Central memory CD8-positive, alpha-beta T cell (primary cell): ENCODE data around the gene THRA.
A peak's percentile ranks its signal among the peaks of the same experiment; 100 is the strongest.

Source experiments
- ATAC-seq: fragments of 150-1000 bp; cut with Tn5 transposase; replicated peaks from 2 replicates; pipeline ENCODE4 v1.10.0; 2022; ENCODE audit warnings: mild to moderate bottlenecking, moderate FRiP score, moderate number of reproducible peaks; ENCODE audit not compliant: poor library complexity, severe bottlenecking; ENCODE audit errors: extremely low read depth
- DNase-seq, 2 donors: peaks; one replicate each; pipeline ENCODE4 v3.0.0; 2021; ENCODE audit warnings: low spot score in 2 of 2
- H3K27ac Mint-ChIP-seq: one replicate; pipeline ENCODE4 v1.8.0; 2022; ENCODE audit warnings: low read depth, mild to moderate bottlenecking, moderate library complexity, mixed read lengths
- H3K27me3 Mint-ChIP-seq: one replicate; pipeline ENCODE4 v1.8.0; 2022; ENCODE audit warnings: mixed read lengths
- H3K36me3 Mint-ChIP-seq: one replicate; pipeline ENCODE4 v1.8.0; 2022; ENCODE audit warnings: mild to moderate bottlenecking, moderate library complexity, mixed read lengths; ENCODE audit not compliant: insufficient read depth
- H3K4me1 Mint-ChIP-seq: one replicate; pipeline ENCODE4 v1.8.0; 2022; ENCODE audit warnings: mixed read lengths
- H3K4me3 Mint-ChIP-seq: one replicate; pipeline ENCODE4 v1.8.0; 2022; ENCODE audit warnings: mild to moderate bottlenecking, moderate library complexity, mixed read lengths
- H3K9me3 Mint-ChIP-seq: one replicate; pipeline ENCODE4 v1.8.0; 2022; ENCODE audit warnings: mixed read lengths

The THRA gene

GRCh38 chr17:40103688-40104087, 40.9 kb downstream of the THRA start:
- DNase-seq (no peak), ATAC-seq (no peak)
- H3K4me1 Mint-ChIP-seq: peaks cover 89% of the 10 kb centered on the region
- H3K9me3 Mint-ChIP-seq: no peaks in the 10 kb centered on the region
- no peaks in the 10 kb centered on the region for H3K27me3 Mint-ChIP-seq
- H3K4me3 Mint-ChIP-seq: peak overlapping the region; percentile 13
- peaks cover 22% of the 10 kb centered on the region for H3K36me3 Mint-ChIP-seq
- H3K27ac Mint-ChIP-seq: peak overlapping the region; percentile 41

DNA sequence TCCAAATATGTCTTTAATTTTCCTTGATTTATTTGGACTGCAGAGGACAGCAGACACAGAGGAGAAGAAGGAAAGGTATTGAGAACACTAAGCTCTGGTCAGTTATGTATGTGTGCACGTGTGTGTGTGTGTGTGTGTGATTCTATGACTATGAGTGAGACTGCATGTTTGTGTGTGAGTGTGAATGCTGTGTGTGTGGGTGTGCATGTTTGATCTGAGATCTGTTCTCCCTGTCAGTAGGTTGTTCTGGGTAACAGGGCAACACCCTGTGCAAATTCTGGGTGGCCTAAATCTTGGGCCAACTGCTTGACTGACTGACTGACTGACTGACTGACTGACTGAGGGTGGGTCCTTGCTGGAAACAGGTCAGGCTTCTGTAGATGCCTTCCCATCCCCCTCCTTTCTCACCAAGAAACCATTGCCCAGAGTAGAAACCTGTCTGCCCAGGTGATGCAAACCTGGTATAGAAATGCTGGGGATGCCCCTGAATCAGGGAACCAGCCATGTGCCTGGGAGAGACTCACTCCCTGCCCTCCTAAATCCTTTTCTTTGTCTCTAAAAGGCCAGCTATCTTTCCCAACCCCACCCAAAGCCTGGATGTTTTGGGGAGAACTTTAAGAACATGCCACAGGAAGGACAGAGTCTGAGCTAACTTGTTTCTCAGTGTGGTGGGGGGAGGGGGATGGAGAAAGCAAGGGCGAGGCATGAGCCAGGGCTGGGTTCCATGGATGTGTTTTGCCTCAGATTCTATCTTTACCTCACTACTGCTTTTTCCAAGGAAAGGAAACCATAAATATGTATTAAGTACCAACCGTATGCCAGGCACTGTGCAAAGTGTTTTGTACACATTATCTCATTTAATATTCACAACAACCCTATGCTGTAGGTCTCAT, 42.1 kb downstream of the THRA start:
- no peak for ATAC-seq
- Mint-ChIP-seq H3K27ac (no peak overlapping the region), H3K4me3 (no peak overlapping the region), H3K27me3 (no peaks in the 10 kb centered on the region), H3K4me1 (peaks cover 82% of the 10 kb centered on the region), H3K9me3 (no peaks in the 10 kb centered on the region), H3K36me3 (peaks cover 14% of the 10 kb centered on the region)
- DNase-seq: no peak

- H3K27ac Mint-ChIP-seq: peak overlapping the region; percentile 97
- H3K27me3 Mint-ChIP-seq: no peaks in the 10 kb centered on the region
- no peaks in the 10 kb centered on the region for H3K9me3 Mint-ChIP-seq
- DNase-seq (no peak), ATAC-seq (no peak)
- peaks cover 8% of the 10 kb centered on the region for H3K36me3 Mint-ChIP-seq
- peak overlapping the region; percentile 5 for H3K4me3 Mint-ChIP-seq
- H3K4me1 Mint-ChIP-seq: peaks cover 82% of the 10 kb centered on the region
Observed at GRCh38 chr17:40105861-40106759, 43.3 kb downstream of the THRA start.

GRCh38 chr17:40106760-40107521, 44.2 kb downstream of the THRA start:
- no peaks in the 10 kb centered on the region for H3K27me3 Mint-ChIP-seq
- no peak for ATAC-seq

DNA sequence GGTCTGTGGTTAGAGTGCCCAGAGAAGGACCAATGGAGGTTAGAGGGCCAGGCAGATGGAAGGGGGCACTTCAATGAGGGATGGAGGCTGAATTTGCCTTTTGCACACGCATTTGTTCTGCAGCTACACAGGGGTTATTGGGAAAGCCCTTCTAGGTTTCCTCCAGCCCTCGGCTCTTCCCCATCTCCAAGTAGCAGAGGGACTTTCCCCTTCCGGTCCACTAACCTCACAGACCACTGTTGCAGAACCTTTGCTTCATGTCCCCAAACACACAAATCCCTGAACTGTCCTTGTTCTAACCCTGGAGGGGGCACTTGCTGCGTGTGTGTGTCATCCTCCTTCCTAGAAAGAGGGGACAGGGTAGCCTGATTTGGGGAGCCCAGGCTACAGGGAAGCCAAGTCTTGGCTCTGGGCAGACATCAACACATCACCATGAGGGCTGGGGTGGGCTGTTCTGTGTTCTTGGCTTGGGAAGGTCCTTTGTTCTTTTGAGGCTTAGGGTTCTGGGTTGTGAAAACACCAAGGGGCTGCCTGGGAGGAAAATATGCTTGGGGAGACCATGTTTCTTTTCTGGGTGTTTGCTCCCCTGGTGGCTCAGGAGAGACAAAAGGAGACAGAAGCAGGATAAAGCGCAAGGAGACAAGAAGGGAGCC, 44.9 kb downstream of the THRA start:
- H3K27me3 Mint-ChIP-seq: no peaks in the 10 kb centered on the region
- H3K4me1 Mint-ChIP-seq: peaks cover 92% of the 10 kb centered on the region
- ATAC-seq (peak; percentile 2), DNase-seq (no peak)
- H3K4me3 Mint-ChIP-seq: peak overlapping the region; percentile 62
- no peaks in the 10 kb centered on the region for H3K9me3 Mint-ChIP-seq
- peak overlapping the region; percentile 97 for H3K27ac Mint-ChIP-seq
- peaks cover 8% of the 10 kb centered on the region for H3K36me3 Mint-ChIP-seq

More at GRCh38 chr17:40106760-40107521, 44.2 kb downstream of the THRA start:
- Mint-ChIP-seq H3K27ac (peak overlapping the region; percentile 97), H3K9me3 (no peaks in the 10 kb centered on the region), H3K4me1 (peaks cover 86% of the 10 kb centered on the region), H3K36me3 (peaks cover 8% of the 10 kb centered on the region), H3K4me3 (peak overlapping the region; percentile 62)
- DNase-seq: no peak

DNA sequence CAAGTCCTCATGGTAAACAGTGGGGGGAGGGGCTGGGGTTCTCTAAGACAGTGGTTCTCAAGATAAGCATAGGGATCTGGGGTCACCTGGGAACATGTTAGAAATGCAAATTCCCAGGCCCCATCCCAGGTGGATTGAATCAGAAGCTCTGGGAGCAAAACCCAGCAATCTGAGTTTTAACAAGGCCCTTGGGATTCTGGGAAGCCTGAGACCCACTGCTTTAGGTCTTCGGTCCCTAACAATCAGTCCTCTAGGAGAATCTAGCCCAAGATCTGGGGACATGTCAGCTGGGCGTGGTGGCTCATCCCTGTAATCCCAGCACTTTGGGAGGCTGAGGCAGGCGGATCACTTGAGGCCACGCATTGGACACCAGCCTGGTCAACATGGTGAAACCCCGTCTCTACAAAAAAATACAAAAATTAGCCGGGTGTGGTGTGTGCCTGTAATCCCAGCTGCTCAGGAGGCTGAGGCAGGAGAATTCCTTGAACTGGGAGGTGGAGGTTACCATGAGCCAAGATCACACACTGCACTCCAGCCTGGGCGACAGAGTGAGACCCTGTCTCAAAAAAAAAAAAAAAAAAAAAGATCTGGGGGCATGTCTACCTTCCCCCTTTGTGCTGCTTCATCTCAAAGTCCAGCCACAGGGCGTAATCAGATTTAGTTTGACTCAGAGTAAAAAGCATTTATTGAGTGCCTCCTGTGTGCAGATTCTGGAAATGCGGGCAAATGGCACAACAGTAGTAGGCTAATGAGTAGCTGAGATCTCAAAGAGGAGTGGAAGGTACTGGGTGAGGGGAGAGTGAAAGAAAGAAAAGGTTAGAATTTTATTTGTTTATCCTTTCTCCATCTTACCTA, 46.4 kb downstream of the THRA start:
- Mint-ChIP-seq H3K4me3 (peak overlapping the region; percentile 26), H3K27ac (peak overlapping the region; percentile 97), H3K4me1 (peaks cover 85% of the 10 kb centered on the region), H3K9me3 (no peaks in the 10 kb centered on the region), H3K36me3 (peaks cover 9% of the 10 kb centered on the region), H3K27me3 (no peaks in the 10 kb centered on the region)
- DNase-seq (no peak), ATAC-seq (no peak)

GRCh38 chr17:40110026-40110845, 47.5 kb downstream of the THRA start:
- ATAC-seq (no peak), DNase-seq (no peak)
- peaks cover 75% of the 10 kb centered on the region for H3K4me1 Mint-ChIP-seq
- H3K27me3 Mint-ChIP-seq: no peaks in the 10 kb centered on the region
- H3K27ac Mint-ChIP-seq: peak overlapping the region; percentile 32
- H3K36me3 Mint-ChIP-seq: peaks cover 9% of the 10 kb centered on the region
- H3K4me3 Mint-ChIP-seq: peak overlapping the region; percentile 58
- H3K9me3 Mint-ChIP-seq: no peaks in the 10 kb centered on the region

GRCh38 chr17:40111221-40112128, 48.7 kb downstream of the THRA start:
- no peak for ATAC-seq
- peaks cover 62% of the 10 kb centered on the region for H3K4me1 Mint-ChIP-seq
- no peaks in the 10 kb centered on the region for H3K9me3 Mint-ChIP-seq
- H3K27ac Mint-ChIP-seq: peak overlapping the region; percentile 79
- no peaks in the 10 kb centered on the region for H3K27me3 Mint-ChIP-seq
- peak overlapping the region; percentile 58 for H3K4me3 Mint-ChIP-seq
- peaks cover 9% of the 10 kb centered on the region for H3K36me3 Mint-ChIP-seq
- DNase-seq: peak; percentile 44 to 52

DNA sequence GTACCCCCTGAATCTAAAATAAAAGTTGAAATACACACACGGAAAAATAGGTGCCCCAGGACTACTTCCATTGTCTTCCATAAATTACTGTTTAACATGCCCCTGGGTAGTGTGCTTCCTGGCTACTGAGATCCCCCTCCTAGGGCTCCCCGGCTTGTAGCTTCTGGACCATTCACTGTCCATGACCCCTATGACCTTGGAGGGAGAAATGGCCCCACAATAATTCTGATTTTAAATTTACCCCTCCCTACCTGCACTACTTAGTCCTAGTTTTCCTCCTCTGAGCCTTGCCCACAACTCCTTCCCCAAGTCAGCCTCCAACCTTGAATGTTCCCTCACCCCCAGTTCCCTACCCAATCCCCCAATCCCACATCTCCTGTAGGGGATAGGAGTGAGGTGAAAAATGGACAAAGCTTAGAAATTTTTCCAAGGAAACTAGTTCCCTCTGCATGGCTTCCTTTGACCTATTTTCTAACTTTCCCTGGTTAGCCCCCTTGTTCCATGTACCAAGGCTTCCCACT, 49.5 kb downstream of the THRA start:
- Mint-ChIP-seq H3K4me3 (peak overlapping the region; percentile 58), H3K36me3 (peaks cover 9% of the 10 kb centered on the region), H3K27ac (peak overlapping the region; percentile 45), H3K4me1 (peaks cover 55% of the 10 kb centered on the region), H3K27me3 (no peaks in the 10 kb centered on the region), H3K9me3 (no peaks in the 10 kb centered on the region)
- no peak for DNase-seq
- no peak for ATAC-seq

GRCh38 chr17:40112718-40113109, 49.9 kb downstream of the THRA start:
- H3K9me3 Mint-ChIP-seq: no peaks in the 10 kb centered on the region
- peaks cover 9% of the 10 kb centered on the region for H3K36me3 Mint-ChIP-seq
- DNase-seq (no peak), ATAC-seq (no peak)
- peak overlapping the region; percentile 45 for H3K27ac Mint-ChIP-seq
- no peaks in the 10 kb centered on the region for H3K27me3 Mint-ChIP-seq
- peak overlapping the region; percentile 67 for H3K4me3 Mint-ChIP-seq
- peaks cover 50% of the 10 kb centered on the region for H3K4me1 Mint-ChIP-seq
